ENCODE measurements around the gene SLC4A8.

GRCh38 chr12:51547606-51548005 is 123.0 kb downstream of the SLC4A8 start:
- TF ChIP-seq YY1 (IDR thresholded peaks at IDR 0.05; ENCODE audit: insufficient read depth, insufficient read length): no peak
- TF ChIP-seq ZNF274 (IDR thresholded peaks at IDR 0.05; ENCODE audit: low read depth, low read length): no peak
- no peak for TF ChIP-seq SUZ12 (IDR thresholded peaks at IDR 0.05; ENCODE audit: extremely low read depth, insufficient read depth, insufficient read length)
